ENCODE results near the gene ARHGAP28.

GRCh38 chr18:6748241-6748640, 18.7 kb downstream of the ARHGAP28 start:
- TF ChIP-seq POLR2AphosphoS5 (IDR thresholded peaks at IDR 0.05; ENCODE audit: low read depth, low read length) (no peak), POLR2A (IDR thresholded peaks at IDR 0.05; ENCODE audit: low read depth, low read length) (no peak), SPI1 (IDR thresholded peaks at IDR 0.05; ENCODE audit: low read depth, low read length) (no peak)

All from GM12891 (cell line).